Fibroblast of mammary gland (primary cell): Measurements from ENCODE around the gene STAT1.

Source experiments
- DNase-seq: peaks from one replicate; pipeline ENCODE4 v3.0.0-alpha.2; 2010; ENCODE audit warnings: low read depth
- H3K4me3 ChIP-seq: 2 replicates; pipeline ENCODE4 v1.5.1; 2011; ENCODE audit warnings: low read depth, mild to moderate bottlenecking, low read length, moderate library complexity; ENCODE audit not compliant: control insufficient read depth
- CTCF ChIP-seq: conservative IDR thresholded peaks from 2 replicates; pipeline ENCODE4 v1.5.1; 2011; ENCODE audit warnings: low read depth, low read length, inconsistent platforms; ENCODE audit not compliant: control insufficient read depth, insufficient read depth

Gene STAT1

GRCh38 chr2:190929919-190930318, 84.1 kb downstream of the STAT1 start:
- no peak overlapping the region for H3K4me3 ChIP-seq
- no peak for TF ChIP-seq CTCF
- DNase-seq, result no peak

- H3K4me3 ChIP-seq, result no peak overlapping the region
- no peak for DNase-seq
- TF ChIP-seq CTCF, result no peak
Measured at GRCh38 chr2:190927301-190927700, 86.7 kb downstream of the STAT1 start.

- DNase-seq, result no peak
- no peak overlapping the region for H3K4me3 ChIP-seq
- no peak for TF ChIP-seq CTCF
Measured at GRCh38 chr2:190922376-190922775, 91.6 kb downstream of the STAT1 start.

GRCh38 chr2:190920085-190920484, 93.9 kb downstream of the STAT1 start:
- no peak overlapping the region for H3K4me3 ChIP-seq
- no peak for TF ChIP-seq CTCF
- no peak for DNase-seq
